ENCODE results near the gene ERC2.
A peak's percentile ranks its signal among the peaks of the same experiment; 100 is the strongest.

The ERC2 gene

GRCh38 chr3:56180433-56180832 lies 287.8 kb downstream of the ERC2 start (continued):
- TF ChIP-seq PRDM10 (tag by site-specific recombination; IDR thresholded peaks at IDR 0.05) (no peak), GLIS2 (tag by site-specific recombination; IDR thresholded peaks at IDR 0.05) (no peak), RBAK (tag by site-specific recombination; IDR thresholded peaks at IDR 0.05) (no peak), ZNF768 (tag by site-specific recombination; IDR thresholded peaks at IDR 0.05) (no peak), ZNF341 (tag by site-specific recombination; IDR thresholded peaks at IDR 0.05; ENCODE audit: low read depth) (no peak), KLF1 (tag by site-specific recombination; IDR thresholded peaks at IDR 0.05) (no peak), GLI2 (tag by site-specific recombination; IDR thresholded peaks at IDR 0.05; ENCODE audit: borderline replicate concordance, low read depth) (no peak), ZNF791 (tag by site-specific recombination; IDR thresholded peaks at IDR 0.05) (no peak), ZNF19 (tag by site-specific recombination; IDR thresholded peaks at IDR 0.05; ENCODE audit: low read depth) (no peak), SETDB1 (IDR thresholded peaks at IDR 0.05; ENCODE audit: insufficient read length, low read length) (no peak), ZNF10 (tag by site-specific recombination; IDR thresholded peaks at IDR 0.05) (no peak), ZNF221 (tag by site-specific recombination; IDR thresholded peaks at IDR 0.05; ENCODE audit: borderline replicate concordance) (no peak), ZNF280C (tag by site-specific recombination; IDR thresholded peaks at IDR 0.05) (no peak), ZNF626 (tag by site-specific recombination; IDR thresholded peaks at IDR 0.05) (no peak)

GRCh38 chr3:56173601-56174000 lies 294.7 kb downstream of the ERC2 start:
- no peak overlapping the region for H3K4me3 ChIP-seq (ENCODE audit: low read depth, low read length)
- ChIA-PET POLR2A (no interaction called here), CTCF (no interaction called here)
- H3K27ac ChIP-seq (ENCODE audit: extremely low read depth, low read depth, low read length) = no peak overlapping the region
- no peaks in the 10 kb centered on the region for H3K4me1 ChIP-seq (ENCODE audit: control insufficient read depth, insufficient read depth, low read length)
- H3K36me3 ChIP-seq (ENCODE audit: control insufficient read depth in 2 of 2, insufficient read depth in 1 of 2, low read length in 2 of 2) = no peaks in the 10 kb centered on the region
- TF ChIP-seq ZNF473 (tag by site-specific recombination; IDR thresholded peaks at IDR 0.05) (no peak), ZNF837 (tag by site-specific recombination; IDR thresholded peaks at IDR 0.05) (no peak), SCRT2 (tag by site-specific recombination; IDR thresholded peaks at IDR 0.05) (0 out of 2 replicates have a peak, but pooled peaks have one; percentile 23), ZNF324 (tag by site-specific recombination; IDR thresholded peaks at IDR 0.05) (no peak), ZNF16 (tag by site-specific recombination; IDR thresholded peaks at IDR 0.05; ENCODE audit: low read depth) (no peak), IKZF3 (tag by site-specific recombination; IDR thresholded peaks at IDR 0.05) (no peak), KLF16 (tag by site-specific recombination; IDR thresholded peaks at IDR 0.05) (no peak), ZNF585B (tag by site-specific recombination; IDR thresholded peaks at IDR 0.05) (no peak)
- H3K9me3 ChIP-seq (ENCODE audit: control insufficient read depth, insufficient read depth, low read depth, low read length) = no peaks in the 10 kb centered on the region

All from HEK293 (cell line).